ENCODE data around the gene SLC29A3.
"Not testable (repeated sequence)": the region's sequence is repeated elsewhere in the genome, so short reads cannot be mapped to it uniquely, and the experiment has no call there.

Gene SLC29A3

DNA sequence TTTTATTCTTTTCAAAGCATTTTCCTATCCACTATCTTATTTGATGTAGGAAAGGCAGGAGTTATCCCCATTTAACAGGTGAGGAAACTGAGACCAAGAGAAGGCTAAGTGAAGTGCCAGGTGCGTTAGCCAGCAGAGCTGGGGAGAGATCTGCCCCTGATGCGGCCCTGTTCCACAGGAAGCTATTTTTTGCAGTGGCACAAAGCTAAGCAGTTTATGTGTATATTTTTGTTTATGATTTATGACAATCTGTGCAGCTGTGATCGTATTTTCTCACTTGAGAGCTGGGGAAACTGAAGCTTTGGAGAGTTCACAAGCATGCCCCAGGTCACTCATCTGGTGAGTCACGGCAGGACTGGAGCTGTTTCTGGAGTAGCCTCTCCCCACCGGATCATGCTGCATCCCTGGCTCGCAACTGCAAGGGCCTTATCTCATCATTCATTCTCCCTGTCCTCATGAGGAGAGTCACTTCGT, 38.8 kb downstream of the SLC29A3 start:
- no peak overlapping the region for H3K4me3 ChIP-seq (ENCODE audit: low read depth, low read length)
- no peak for DNase-seq (ENCODE audit: low read depth, low spot score)
- ChIA-PET CTCF (interaction anchor here (1.1 to 2.4 kb wide), 4 partner anchors 9 to 39 kb away, joined by 3 to 9 read pairs (median 4); partner anchors contain the start of gene SLC29A3), POLR2A (no interaction called here)
- TF ChIP-seq, protein P1, sequence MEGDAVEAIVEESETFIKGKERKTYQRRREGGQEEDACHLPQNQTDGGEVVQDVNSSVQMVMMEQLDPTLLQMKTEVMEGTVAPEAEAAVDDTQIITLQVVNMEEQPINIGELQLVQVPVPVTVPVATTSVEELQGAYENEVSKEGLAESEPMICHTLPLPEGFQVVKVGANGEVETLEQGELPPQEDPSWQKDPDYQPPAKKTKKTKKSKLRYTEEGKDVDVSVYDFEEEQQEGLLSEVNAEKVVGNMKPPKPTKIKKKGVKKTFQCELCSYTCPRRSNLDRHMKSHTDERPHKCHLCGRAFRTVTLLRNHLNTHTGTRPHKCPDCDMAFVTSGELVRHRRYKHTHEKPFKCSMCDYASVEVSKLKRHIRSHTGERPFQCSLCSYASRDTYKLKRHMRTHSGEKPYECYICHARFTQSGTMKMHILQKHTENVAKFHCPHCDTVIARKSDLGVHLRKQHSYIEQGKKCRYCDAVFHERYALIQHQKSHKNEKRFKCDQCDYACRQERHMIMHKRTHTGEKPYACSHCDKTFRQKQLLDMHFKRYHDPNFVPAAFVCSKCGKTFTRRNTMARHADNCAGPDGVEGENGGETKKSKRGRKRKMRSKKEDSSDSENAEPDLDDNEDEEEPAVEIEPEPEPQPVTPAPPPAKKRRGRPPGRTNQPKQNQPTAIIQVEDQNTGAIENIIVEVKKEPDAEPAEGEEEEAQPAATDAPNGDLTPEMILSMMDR (IDR thresholded peaks at IDR 0.05; ENCODE audit: insufficient read depth, low read length, missing control alignments) = no peak

DNA sequence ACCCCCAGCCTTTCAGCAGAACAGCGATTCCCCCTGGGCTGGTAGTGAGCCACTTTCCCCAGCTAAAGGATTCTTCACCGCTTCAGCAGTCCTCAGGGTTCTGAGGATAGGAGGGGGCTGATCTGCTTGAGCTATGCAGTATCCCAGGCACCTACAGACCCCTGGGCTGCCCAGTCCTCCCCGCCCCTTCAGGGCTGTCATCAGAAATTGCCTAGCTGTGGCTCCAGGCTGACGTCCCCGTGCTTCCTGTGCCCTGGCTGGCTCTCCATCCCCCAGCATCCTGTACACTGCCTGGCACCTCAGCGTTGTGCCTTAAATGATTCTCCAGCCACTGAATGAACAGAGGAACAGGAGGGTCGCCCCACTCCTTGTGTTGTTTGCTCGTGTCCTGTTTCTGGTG, 39.2 kb downstream of the SLC29A3 start:
- ChIA-PET POLR2A (no interaction called here), CTCF (interaction anchor here (1.1 to 2.4 kb wide), 4 partner anchors 10 to 39 kb away, joined by 3 to 9 read pairs (median 4); partner anchors contain the start of gene SLC29A3)
- DNase-seq (ENCODE audit: low read depth, low spot score) = no peak
- no peak overlapping the region for H3K4me3 ChIP-seq (ENCODE audit: low read depth, low read length)
- TF ChIP-seq, protein P1 (IDR thresholded peaks at IDR 0.05; ENCODE audit: insufficient read depth, low read length, missing control alignments) = no peak

DNA sequence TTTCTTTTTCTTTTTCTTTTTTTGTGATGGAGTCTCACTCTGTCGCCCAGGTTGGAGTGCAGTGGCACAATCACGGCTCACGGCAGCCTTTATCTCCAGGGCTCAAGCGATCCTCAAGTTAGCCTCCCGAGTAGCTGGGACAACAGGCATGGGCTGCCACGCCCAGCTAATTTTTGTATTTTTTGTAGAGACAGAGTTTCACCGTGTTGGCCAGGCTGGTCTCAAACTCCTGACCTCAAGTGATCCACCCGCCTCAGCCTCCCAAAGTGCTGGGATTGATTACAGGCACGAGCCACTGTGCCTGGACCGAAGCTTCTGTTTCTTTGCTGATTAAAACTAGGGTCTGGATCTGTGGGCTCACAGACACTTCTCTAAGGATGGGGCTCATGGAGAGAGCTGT, 39.8 kb downstream of the SLC29A3 start:
- H3K4me3 ChIP-seq (ENCODE audit: low read depth, low read length); DNase-seq (ENCODE audit: low read depth, low spot score); POLR2A ChIA-PET: not testable (repeated sequence)
- CTCF ChIA-PET = interaction anchor here (1.1 to 2.4 kb wide), 3 partner anchors 10 to 40 kb away, joined by 3 to 9 read pairs (median 3); partner anchors contain the start of gene SLC29A3

DNA sequence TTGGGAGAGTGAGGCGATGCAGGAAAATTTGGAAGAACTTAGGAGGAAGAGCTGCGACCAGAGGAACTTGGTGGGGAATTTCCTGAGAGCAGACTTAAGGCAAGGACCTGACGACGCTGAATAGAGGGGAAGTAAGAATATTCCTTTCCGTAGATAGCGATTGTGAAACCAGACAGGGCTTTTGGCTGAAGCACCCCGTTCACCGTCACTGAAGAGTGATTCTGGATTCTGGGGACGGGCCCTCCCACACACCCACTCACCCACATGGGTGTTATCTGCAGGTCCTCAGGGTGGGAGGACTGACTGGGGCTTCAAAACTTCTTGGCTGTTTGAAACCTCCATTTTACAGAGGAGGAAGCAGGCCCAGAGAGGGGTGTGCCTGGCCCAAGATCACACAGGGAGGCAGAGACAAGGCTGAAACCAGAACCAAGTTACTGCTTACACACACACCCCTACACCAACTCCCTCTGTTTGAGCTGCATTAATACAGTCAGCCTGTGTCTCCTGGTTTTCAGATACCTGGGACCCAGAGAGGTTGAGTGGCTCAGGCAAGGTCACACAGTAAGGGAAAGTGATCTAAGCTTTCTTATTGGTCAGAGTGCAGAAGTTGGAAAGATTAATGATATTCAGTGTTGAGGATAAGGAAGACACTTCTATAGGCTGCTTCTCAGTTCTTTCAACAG, 40.4 kb downstream of the SLC29A3 start:
- DNase-seq (ENCODE audit: low read depth, low spot score) = no peak
- no peak overlapping the region for H3K4me3 ChIP-seq (ENCODE audit: low read depth, low read length)
- TF ChIP-seq, protein P1 (IDR thresholded peaks at IDR 0.05; ENCODE audit: insufficient read depth, low read length, missing control alignments) = no peak
- ChIA-PET POLR2A (no interaction called here), CTCF (interaction anchor here (2.4 kb wide), 1 partner anchor 40 kb away, joined by 9 read pairs; the partner anchor contains the start of gene SLC29A3)

DNA sequence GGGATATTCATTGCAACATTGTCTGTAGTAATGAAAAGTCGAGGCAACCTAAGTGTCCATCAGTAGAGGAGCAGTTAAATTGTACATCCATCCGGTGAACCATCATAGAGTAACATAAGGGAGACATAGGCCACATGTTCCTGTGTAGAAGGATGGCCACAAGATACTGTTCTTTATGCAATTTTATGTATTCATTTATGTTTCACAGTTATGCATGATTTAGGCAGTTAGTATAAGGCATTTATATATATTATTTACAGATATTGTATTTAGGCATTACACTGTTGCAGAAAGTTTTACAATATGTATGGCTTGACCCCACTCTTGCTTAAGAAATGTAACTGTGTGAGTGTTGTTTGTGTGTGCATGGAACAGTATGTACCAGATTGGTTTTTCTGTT, 41.7 kb downstream of the SLC29A3 start:
- CTCF ChIA-PET = interaction anchor here (1.0 to 1.6 kb wide), 2 partner anchors 23 to 41 kb away, joined by 3 to 5 read pairs; partner anchors contain the start of gene SLC29A3
- DNase-seq (ENCODE audit: low read depth, low spot score) = no peak
- no peak overlapping the region for H3K4me3 ChIP-seq (ENCODE audit: low read depth, low read length)
- POLR2A ChIA-PET = no interaction called here
- TF ChIP-seq, protein P1 (IDR thresholded peaks at IDR 0.05; ENCODE audit: insufficient read depth, low read length, missing control alignments) = no peak

DNA sequence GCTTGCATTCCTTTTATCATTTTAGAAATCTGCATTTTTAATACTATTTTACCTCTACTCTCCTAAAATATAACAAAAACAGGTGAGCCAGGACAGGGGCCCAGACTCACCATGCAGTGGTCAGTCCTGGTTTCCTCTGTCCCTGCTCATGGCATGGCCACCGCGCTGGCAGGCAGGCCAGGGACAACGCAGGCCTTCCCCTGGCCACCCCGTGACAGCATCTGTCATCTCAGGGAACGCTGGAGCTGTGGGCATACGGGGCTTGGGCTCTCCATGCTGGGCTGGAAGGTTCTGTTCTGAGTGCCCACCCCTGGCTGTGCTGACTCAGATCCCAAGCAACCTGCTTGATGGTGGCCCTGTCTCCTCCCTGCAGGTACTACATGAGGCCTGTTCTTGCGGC, 42.5 kb downstream of the SLC29A3 start:
- DNase-seq (ENCODE audit: low read depth, low spot score) = no peak
- CTCF ChIA-PET = interaction anchor here (1.0 to 1.6 kb wide), 2 partner anchors 23 to 42 kb away, joined by 3 to 5 read pairs; partner anchors contain the start of gene SLC29A3
- H3K4me3 ChIP-seq (ENCODE audit: low read depth, low read length) = no peak overlapping the region
- POLR2A ChIA-PET = no interaction called here
- TF ChIP-seq, protein P1 (IDR thresholded peaks at IDR 0.05; ENCODE audit: insufficient read depth, low read length, missing control alignments) = no peak

Measured in AG04449 (cell line).